HEK293T (cell line): ENCODE measurements around the gene RASGRP3.

Experiments used
- ARNT ChIP-seq: fragments of 450-650 bp; IDR thresholded peaks from 2 replicates; pipeline ENCODE4 v1.6.1; 2017; ENCODE audit warnings: mild to moderate bottlenecking
- BHLHE40 ChIP-seq: fragments of 450-650 bp; IDR thresholded peaks from 2 replicates; pipeline ENCODE4 v1.6.1; 2016; ENCODE audit warnings: mild to moderate bottlenecking, moderate library complexity, borderline replicate concordance
- ELF4 ChIP-seq: fragments of 450-650 bp; IDR thresholded peaks from 2 replicates; pipeline ENCODE4 v1.6.1; 2017; ENCODE audit warnings: antibody characterized with exemption
- FOXK2 ChIP-seq: fragments of 450-650 bp; IDR thresholded peaks from 2 replicates; pipeline ENCODE4 v1.6.1; 2016; ENCODE audit warnings: mild to moderate bottlenecking
- FOXM1 ChIP-seq: fragments of 450-650 bp; IDR thresholded peaks from 2 replicates; pipeline ENCODE4 v1.6.1; 2017; ENCODE audit warnings: mild to moderate bottlenecking, borderline replicate concordance
- HDGF ChIP-seq: fragments of 450-650 bp; IDR thresholded peaks from 2 replicates; pipeline ENCODE4 v1.6.1; 2017; ENCODE audit warnings: antibody characterized with exemption, borderline replicate concordance
- NFRKB ChIP-seq: fragments of 450-650 bp; IDR thresholded peaks from 2 replicates; pipeline ENCODE4 v1.6.1; 2016; ENCODE audit warnings: mild to moderate bottlenecking, moderate library complexity
- PKNOX1 ChIP-seq: fragments of 450-650 bp; IDR thresholded peaks from 2 replicates; pipeline ENCODE4 v1.6.1; 2016
- SP1 ChIP-seq: fragments of 450-650 bp; IDR thresholded peaks from 2 replicates; pipeline ENCODE4 v1.6.1; 2017
- SUZ12 ChIP-seq: fragments of 450-650 bp; IDR thresholded peaks from 2 replicates; pipeline ENCODE4 v1.6.1; 2016; ENCODE audit warnings: mild to moderate bottlenecking
- TARDBP ChIP-seq: fragments of 450-650 bp; IDR thresholded peaks from 2 replicates; pipeline ENCODE4 v1.6.1; 2016
- ZNF384 ChIP-seq: fragments of 450-650 bp; IDR thresholded peaks from 2 replicates; pipeline ENCODE4 v1.6.1; 2016

GRCh38 chr2:33588232-33588631, 111.8 kb downstream of the RASGRP3 start:
- TF ChIP-seq TARDBP (no peak), SP1 (no peak), ARNT (no peak), FOXM1 (no peak), ZNF384 (no peak), ELF4 (no peak), NFRKB (no peak), FOXK2 (no peak), BHLHE40 (no peak), PKNOX1 (no peak), SUZ12 (no peak), HDGF (no peak)
